ENCODE measurements around the gene IL10RA.

The IL10RA gene

DNA sequence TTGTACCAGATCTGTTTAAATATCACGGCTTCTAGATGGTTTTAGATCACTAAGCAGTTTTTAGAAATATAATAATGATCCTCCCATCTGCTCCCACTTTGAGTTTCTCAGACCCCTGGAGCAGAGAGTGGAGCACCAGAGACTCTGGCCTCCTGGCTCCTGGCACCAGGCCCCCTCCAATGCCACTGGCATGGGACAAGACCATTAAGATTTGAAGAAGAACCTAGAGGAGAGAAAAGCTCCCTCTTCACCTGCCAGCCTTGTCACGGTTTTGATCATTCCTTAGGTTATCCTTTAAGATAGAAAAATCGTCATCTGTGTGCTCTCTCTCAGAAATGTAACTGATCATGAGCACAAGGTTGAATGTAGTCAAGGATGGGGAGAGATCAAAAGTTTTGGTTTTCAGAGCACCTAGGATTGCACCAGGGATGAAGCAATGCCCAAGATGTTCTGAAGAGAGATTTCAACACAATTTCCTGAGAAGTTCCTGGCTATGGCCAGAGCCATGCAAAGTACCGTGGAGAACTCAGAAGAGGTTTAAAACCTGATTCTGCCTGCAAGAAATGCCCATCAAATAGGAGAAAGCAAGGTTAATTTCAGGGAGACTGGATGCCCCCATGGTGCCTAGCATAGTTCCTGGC lies 22.2 kb downstream of the IL10RA start:
- DNase-seq = no peak

- no peak for DNase-seq
These were observed 23.9 kb downstream of the IL10RA start for GRCh38 chr11:118009864-118010737.

GRCh38 chr11:118010738-118011461 lies 24.7 kb downstream of the IL10RA start:
- DNase-seq = peak; percentile 97

GRCh38 chr11:118012083-118012669 lies 26.0 kb downstream of the IL10RA start:
- DNase-seq = peak; percentile 90

- DNase-seq = no peak
These were observed 27.8 kb downstream of the IL10RA start for GRCh38 chr11:118014022-118014421.

- no peak for DNase-seq
These were observed 29.2 kb downstream of the IL10RA start for GRCh38 chr11:118015385-118015841.

DNA sequence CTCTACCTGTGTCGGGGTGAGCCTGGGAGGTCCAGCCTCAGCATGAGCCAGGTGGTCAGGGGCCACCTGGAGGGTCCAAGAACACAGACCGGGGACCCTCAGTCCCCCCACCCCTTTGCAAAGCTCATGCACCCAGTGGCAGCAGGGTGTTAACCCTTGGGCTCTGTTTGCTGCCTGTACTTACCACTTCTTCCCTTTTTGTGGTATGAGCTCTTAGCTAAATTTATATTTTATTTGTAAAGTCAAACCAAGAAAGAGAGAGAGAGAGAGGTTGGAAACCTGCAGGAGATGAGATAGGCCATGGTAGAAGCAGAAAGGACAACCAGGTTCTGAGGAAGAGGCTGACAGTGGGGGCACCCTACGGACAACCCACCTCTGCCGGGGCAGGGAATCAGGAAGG lies 29.9 kb downstream of the IL10RA start:
- DNase-seq = no peak

DNA sequence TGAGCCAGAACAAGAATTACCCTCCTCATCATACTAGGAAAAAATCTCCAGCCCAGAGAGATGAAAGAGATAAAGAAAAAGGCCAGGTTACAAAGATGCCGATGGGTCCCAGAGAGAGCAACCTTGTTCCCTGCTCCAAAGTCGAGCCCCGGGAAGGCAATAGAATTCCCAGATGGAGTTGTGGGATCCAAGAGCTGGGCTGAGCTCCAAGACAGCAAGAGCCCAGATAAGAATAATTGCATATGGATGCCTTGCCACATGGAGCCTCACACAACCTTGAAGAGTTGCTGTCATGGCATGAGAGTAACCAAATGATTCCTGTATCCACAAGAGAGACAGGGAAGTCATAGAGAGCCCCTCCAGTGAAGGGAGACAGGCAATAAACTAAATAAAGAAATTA lies 30.9 kb downstream of the IL10RA start:
- DNase-seq = no peak

DNA sequence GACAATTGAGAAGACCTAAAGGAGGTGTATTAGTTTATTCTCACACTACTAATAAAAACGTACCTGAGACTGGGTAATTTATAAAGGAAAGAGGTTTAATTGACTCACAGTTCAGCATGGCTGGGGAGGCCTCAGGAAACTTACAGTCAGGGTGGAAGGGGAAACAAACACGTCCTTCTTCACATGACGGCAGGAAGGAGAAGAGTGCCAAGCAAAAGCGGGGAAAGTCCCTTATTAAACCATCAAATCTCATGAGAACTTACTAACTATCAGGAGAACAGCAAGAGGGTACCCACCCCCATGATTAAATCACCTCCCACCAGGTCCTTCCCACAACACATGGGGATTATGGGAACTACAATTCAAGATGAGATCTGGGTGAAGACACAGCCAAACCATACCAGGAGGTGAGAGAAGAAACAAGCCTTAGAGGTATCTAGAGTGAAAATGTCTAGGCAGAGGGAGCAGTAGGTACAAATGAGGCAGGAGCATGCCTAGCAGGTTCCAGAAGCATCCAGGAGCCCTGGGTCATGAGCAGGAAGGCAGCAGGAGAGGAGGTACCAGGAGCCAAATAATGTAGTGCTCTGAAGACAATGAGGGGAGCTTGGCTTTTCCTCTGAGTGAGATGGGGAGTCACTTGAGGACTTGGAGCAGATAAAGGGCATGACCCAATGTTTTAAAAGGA lies 31.6 kb downstream of the IL10RA start:
- no peak for DNase-seq

DNA sequence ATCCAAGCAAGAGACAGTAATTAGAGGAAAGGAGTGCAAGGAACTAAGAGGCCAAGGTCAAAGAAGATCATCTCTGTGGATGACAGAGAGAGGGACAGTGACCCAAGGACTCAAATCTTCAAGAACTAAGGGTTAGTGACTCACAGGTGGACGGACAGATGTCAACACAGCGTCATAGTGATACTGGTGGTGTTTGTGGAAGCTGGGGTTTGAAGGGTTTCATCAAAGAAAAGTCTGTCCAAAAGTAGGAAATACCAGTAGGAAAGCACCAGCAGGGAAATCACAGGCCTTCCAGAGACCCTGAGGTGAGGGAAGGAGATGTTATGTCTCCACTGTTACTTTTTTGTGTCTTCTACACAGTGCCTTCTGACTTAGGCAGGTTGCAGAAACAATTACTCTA lies 32.2 kb downstream of the IL10RA start:
- no peak for DNase-seq

GRCh38 chr11:118021146-118021545 lies 35.0 kb downstream of the IL10RA start:
- DNase-seq = no peak

DNA sequence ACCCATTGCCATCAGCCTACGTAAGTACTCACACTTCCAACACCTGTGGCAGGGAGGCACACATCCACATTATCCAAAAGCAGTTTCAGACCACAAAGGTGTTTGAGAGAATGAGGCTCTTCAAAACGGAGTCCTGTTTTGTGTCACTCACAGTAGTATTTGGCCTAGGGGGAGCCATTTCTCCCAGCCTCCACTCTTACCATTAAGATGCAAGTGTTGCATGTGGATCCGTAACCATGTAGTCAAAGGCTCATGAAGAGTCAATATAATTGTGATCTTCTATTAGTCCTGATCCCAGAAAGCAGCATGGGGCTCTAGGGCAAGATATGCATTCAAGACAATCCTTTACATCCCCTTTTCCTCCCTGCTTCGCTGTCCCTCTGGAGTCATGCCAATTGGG lies 41.5 kb downstream of the IL10RA start:
- DNase-seq = no peak

- no peak for DNase-seq
These were observed 42.4 kb downstream of the IL10RA start for GRCh38 chr11:118028626-118029025.

- no peak for DNase-seq
These were observed 47.2 kb downstream of the IL10RA start for GRCh38 chr11:118033443-118033842.

- DNase-seq = no peak
These were observed 55.9 kb downstream of the IL10RA start for GRCh38 chr11:118042141-118042540.

- no peak for DNase-seq
These were observed 56.6 kb downstream of the IL10RA start for GRCh38 chr11:118042796-118043195.

DNA sequence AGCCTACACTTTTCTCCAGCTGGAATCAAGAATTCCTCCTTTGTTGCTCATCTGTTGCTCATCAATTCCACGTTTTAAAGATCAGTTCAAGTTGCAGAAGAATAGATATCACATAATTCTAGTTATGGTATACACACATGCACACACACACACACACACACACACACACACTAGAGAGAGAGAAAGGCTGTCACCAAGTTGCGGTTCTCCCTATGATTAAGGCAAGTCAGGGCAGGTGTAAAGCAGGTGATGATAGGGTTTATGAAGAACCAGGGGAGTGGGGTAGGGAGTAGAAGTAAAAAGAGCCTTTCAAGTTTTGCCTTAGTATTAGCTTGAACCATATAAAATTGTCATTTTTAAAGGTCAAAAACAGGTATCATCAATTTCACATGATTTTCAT lies 59.0 kb downstream of the IL10RA start:
- no peak for DNase-seq

DNA sequence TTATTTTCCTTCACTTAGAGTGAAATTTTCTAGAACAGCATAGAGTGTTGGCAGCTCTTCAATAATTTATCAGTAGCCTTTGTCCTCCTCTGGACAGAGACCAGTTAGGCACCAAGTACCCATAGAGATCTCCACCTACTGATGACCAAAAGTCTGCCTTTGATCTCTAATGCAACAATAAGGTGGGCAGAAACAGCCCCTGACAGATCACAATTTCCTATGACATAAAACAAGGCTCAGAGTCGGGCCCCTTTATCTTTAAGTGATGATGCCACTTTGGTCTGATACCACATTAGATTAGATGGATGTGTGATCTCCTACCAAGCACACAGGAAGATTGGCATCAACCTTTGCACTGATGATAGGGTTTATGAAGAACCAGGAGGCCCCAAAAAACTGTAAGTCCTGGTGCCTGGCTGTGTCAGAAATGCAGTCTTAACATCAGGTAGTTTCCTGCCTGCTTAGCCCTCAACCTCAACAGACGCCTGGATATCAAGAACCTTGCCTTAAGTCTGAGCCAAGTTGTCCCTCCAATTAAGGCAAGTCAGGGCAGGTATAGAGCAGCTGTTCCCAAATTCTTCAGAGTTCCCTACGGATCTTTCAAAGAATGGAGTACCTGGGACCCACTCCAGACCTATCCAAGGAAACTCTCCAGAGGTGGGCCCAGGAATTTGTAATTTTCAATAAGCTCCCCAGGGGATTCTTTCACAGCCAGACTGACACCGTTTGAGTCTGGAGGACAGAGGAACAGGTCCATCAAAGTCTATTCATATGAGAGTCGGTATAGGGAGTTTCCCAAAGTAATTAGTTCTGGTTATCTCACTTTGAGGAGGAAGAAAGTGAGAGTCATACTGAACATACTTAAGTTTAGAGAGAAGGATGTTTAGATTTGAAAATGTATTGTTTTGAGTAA lies 60.1 kb downstream of the IL10RA start:
- no peak for DNase-seq

- no peak for DNase-seq
These were observed 60.9 kb downstream of the IL10RA start for GRCh38 chr11:118046964-118047700.

DNA sequence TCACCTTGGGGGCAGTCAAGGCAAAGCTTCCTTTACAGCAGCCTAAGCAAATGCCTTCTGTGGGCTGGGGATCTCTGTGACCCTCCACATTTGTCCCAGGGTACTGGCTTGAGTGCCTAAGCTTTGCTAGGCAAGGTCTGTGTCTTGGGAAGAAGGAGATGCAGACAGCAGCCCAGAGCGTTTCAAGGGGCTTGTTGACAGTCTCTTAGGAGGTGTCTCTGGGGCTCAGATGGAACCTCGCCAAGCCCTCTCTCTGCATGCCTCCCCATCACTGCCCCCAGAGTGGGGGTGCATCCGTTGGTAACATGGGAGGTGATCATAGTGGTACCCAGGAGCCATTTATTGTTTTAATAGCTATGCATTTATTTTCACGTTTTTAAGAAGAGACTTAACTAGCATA lies 61.6 kb downstream of the IL10RA start:
- no peak for DNase-seq
